Neural progenitor cell (in vitro differentiated cells): ENCODE measurements around the gene LY6G5C. TPM values are rescaled to one million over a fixed set of nuclear protein-coding genes. Genes with fewer than 3 reads are reported as not detected.

Source experiments
- DNase-seq: peaks from one replicate; pipeline ENCODE4 v3.0.0-alpha.2; 2016; ENCODE audit warnings: low spot score
- H2AFZ ChIP-seq: fragments of 200-600 bp; sonication (generic); replicated peaks from 2 replicates; pipeline ENCODE4 v1.6.1; 2016; ENCODE audit warnings: antibody characterized with exemption
- H3F3A ChIP-seq: fragments of 200-600 bp; sonication (generic); 2 replicates; pipeline ENCODE4 v1.6.1; 2016; ENCODE audit warnings: antibody characterized with exemption, low read depth
- H3K27ac ChIP-seq: fragments of 200-600 bp; sonication (generic); 2 replicates; pipeline ENCODE4 v1.5.1; 2016; ENCODE audit warnings: mild to moderate bottlenecking
- H3K27me3 ChIP-seq: fragments of 200-600 bp; sonication (generic); 2 replicates; pipeline ENCODE4 v1.6.1; 2016; ENCODE audit warnings: mild to moderate bottlenecking, moderate library complexity
- H3K36me3 ChIP-seq: fragments of 200-600 bp; sonication (generic); 2 replicates; pipeline ENCODE4 v1.5.1; 2016
- H3K4me1 ChIP-seq: fragments of 200-600 bp; sonication (generic); 2 replicates; pipeline ENCODE4 v1.6.1; 2016; ENCODE audit warnings: mixed run types
- H3K4me2 ChIP-seq: fragments of 200-600 bp; sonication (generic); 2 replicates; pipeline ENCODE4 v1.6.1; 2016
- H3K4me3 ChIP-seq: fragments of 200-600 bp; sonication (generic); 2 replicates; pipeline ENCODE4 v1.5.1; 2016
- H3K79me2 ChIP-seq: fragments of 200-600 bp; sonication (generic); 2 replicates; pipeline ENCODE4 v1.6.1; 2016; ENCODE audit warnings: low read depth
- H3K9ac ChIP-seq: fragments of 200-600 bp; sonication (generic); 2 replicates; pipeline ENCODE4 v1.6.1; 2016
- H3K9me3 ChIP-seq: fragments of 200-600 bp; sonication (generic); 2 replicates; pipeline ENCODE4 v1.5.1; 2016; ENCODE audit warnings: low read depth
- H4K20me1 ChIP-seq: fragments of 200-600 bp; sonication (generic); 2 replicates; pipeline ENCODE4 v1.6.1; 2016; ENCODE audit warnings: low read depth
- H3K27ac Mint-ChIP-seq: 3 replicates; pipeline ENCODE4 v1.8.0; 2021; ENCODE audit warnings: mixed read lengths
- H3K27me3 Mint-ChIP-seq: 2 replicates; pipeline ENCODE4 v1.8.0; 2022; ENCODE audit warnings: low read depth, mild to moderate bottlenecking, inconsistent platforms, moderate library complexity, mixed read lengths; ENCODE audit not compliant: insufficient read depth
- H3K36me3 Mint-ChIP-seq: 3 replicates; pipeline ENCODE4 v1.8.0; 2021; ENCODE audit warnings: mixed read lengths
- H3K4me1 Mint-ChIP-seq: 3 replicates; pipeline ENCODE4 v1.8.0; 2021; ENCODE audit warnings: mixed read lengths
- H3K4me3 Mint-ChIP-seq: 3 replicates; pipeline ENCODE4 v1.8.0; 2021; ENCODE audit warnings: mild to moderate bottlenecking, moderate library complexity, mixed read lengths
- H3K9me3 Mint-ChIP-seq: 3 replicates; pipeline ENCODE4 v1.8.0; 2020; ENCODE audit warnings: mixed read lengths
- EZH2 ChIP-seq: fragments of 200-600 bp; sonication (generic); IDR thresholded peaks from 2 replicates; pipeline ENCODE4 v1.6.1; 2017; ENCODE audit warnings: antibody characterized with exemption, mild to moderate bottlenecking, moderate library complexity
- EZH2phosphoT487 ChIP-seq: fragments of 200-600 bp; sonication (generic); IDR thresholded peaks from 2 replicates; pipeline ENCODE4 v1.6.1; 2017; ENCODE audit warnings: antibody characterized with exemption
- total RNA-seq: library from RNA; depleted of rRNA; stranded (reverse); fragments of >200 nt; gene quantifications from 2 replicates; pipeline ENCODE4 v1.2.3, GENCODE V29; 2015; ENCODE audit warnings: low replicate concordance
- TF ChIP-seq, protein P1 (sequence below): fragments of 200-600 bp; sonication (generic); IDR thresholded peaks from 2 replicates; pipeline ENCODE4 v1.5.1; 2017; ENCODE audit warnings: antibody characterized with exemption, mild to moderate bottlenecking

The LY6G5C gene
- total RNA-seq, 1 donor from 2014 or later = not detected

DNA sequence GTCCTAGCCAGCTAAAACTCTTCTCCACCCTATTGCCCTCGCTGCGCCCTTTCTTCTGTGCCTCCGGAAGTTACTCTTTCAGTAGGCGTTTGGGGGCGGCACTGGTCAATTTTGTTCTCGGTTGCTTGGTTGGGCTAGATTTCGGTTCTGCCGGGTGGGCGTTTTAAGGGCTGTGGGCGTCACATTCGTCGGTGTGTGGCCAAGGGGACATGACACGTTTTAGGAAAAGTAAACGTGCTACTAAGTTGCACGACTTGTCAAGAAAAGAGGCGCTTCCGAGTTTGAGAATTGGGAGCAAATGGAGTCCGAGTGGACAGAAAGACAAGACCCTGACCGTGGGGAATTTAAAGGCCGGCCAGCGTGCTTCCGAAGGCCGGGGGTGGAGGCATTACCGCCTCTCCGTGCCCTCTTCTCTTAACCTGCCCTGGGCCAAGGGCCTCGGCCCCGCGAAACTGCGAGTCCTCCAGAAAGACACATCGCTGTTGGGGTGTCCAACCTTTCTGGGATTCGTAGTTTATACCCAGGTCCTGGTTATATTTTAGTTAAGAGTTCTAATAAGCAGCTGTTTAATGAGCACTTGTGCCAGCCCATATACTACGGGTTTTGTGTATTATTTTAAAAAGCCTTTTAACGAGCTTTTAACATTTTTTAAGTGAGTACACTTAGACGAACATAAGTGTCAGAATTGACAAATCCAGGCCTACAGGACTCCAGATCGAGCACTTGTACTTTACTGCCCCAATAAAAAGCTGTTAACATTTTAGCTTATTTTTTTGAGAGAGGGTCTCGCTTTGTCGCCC lies 27.7 kb downstream of the LY6G5C start:
- Histone ChIP-seq H3K4me3 (peak overlapping the region; percentile 85), H3F3A (peaks cover 39% of the 10 kb centered on the region), H4K20me1 (peaks cover 18% of the 10 kb centered on the region), H3K36me3 (peaks cover 5% of the 10 kb centered on the region), H3K79me2 (peaks cover 55% of the 10 kb centered on the region), H3K4me1 (peaks cover 11% of the 10 kb centered on the region), H3K4me2 (peak overlapping the region; percentile 88), H3K9me3 (no peaks in the 10 kb centered on the region), H3K27ac (peak overlapping the region; percentile 98), H3K9ac (peak overlapping the region; percentile 82), H3K27me3 (no peaks in the 10 kb centered on the region), H2AFZ (peak overlapping the region; percentile 69)
- TF ChIP-seq EZH2 = peak; percentile 25
- TF ChIP-seq EZH2phosphoT487 = no peak
- TF ChIP-seq, protein P1, sequence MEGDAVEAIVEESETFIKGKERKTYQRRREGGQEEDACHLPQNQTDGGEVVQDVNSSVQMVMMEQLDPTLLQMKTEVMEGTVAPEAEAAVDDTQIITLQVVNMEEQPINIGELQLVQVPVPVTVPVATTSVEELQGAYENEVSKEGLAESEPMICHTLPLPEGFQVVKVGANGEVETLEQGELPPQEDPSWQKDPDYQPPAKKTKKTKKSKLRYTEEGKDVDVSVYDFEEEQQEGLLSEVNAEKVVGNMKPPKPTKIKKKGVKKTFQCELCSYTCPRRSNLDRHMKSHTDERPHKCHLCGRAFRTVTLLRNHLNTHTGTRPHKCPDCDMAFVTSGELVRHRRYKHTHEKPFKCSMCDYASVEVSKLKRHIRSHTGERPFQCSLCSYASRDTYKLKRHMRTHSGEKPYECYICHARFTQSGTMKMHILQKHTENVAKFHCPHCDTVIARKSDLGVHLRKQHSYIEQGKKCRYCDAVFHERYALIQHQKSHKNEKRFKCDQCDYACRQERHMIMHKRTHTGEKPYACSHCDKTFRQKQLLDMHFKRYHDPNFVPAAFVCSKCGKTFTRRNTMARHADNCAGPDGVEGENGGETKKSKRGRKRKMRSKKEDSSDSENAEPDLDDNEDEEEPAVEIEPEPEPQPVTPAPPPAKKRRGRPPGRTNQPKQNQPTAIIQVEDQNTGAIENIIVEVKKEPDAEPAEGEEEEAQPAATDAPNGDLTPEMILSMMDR = peak; percentile 26
- no peaks in the 10 kb centered on the region for H3K9me3 Mint-ChIP-seq
- H3K4me1 Mint-ChIP-seq = peaks cover 41% of the 10 kb centered on the region
- peak overlapping the region; percentile 100 for H3K27ac Mint-ChIP-seq
- peak overlapping the region; percentile 99 for H3K4me3 Mint-ChIP-seq
- peak; percentile 96 for DNase-seq
- H3K36me3 Mint-ChIP-seq = peaks cover 34% of the 10 kb centered on the region
- peaks cover 11% of the 10 kb centered on the region for H3K27me3 Mint-ChIP-seq

DNA sequence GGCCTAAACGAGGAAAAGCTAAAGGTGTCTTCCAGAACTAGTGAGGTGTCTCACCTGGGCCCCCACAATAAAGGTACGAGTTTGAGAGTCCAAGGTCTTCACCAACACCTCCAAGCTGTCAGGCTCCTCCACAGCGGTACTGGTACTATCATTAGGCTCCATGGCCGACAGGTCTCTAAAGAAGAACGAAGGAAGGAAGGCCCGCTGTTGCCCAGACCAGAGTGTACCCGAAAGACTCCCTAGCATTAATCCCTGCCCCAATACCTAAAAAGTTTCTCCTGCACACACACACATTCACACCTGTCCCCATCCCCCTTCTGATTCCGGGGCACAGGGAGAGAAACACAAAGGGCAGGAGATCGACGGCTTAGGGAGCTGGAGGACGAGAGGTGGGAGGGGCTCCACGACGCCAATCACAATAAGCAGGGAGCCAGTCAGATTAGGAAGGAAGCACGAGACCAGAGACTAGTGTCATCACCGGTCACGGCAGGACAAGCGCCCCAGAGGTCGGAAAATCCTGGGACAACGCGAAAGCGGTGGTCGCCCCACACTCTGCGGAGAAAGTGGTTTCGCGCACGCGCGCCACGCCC lies 29.2 kb downstream of the LY6G5C start:
- TF ChIP-seq EZH2phosphoT487 (no peak), EZH2 (no peak)
- TF ChIP-seq, protein P1 = no peak
- no peaks in the 10 kb centered on the region for H3K9me3 Mint-ChIP-seq
- Histone ChIP-seq H3K9ac (peak overlapping the region; percentile 82), H3K36me3 (peaks cover 5% of the 10 kb centered on the region), H3K27me3 (no peaks in the 10 kb centered on the region), H2AFZ (peak overlapping the region; percentile 69), H3K4me2 (peak overlapping the region; percentile 88), H3F3A (peaks cover 39% of the 10 kb centered on the region), H3K9me3 (no peaks in the 10 kb centered on the region), H3K4me3 (peak overlapping the region; percentile 85), H4K20me1 (peaks cover 18% of the 10 kb centered on the region), H3K27ac (peak overlapping the region; percentile 98), H3K4me1 (peaks cover 11% of the 10 kb centered on the region), H3K79me2 (peaks cover 48% of the 10 kb centered on the region)
- peak; percentile 90 for DNase-seq
- peak overlapping the region; percentile 99 for H3K4me3 Mint-ChIP-seq
- peaks cover 10% of the 10 kb centered on the region for H3K27me3 Mint-ChIP-seq
- peaks cover 37% of the 10 kb centered on the region for H3K36me3 Mint-ChIP-seq
- H3K27ac Mint-ChIP-seq = peak overlapping the region; percentile 98
- H3K4me1 Mint-ChIP-seq = peaks cover 33% of the 10 kb centered on the region

DNA sequence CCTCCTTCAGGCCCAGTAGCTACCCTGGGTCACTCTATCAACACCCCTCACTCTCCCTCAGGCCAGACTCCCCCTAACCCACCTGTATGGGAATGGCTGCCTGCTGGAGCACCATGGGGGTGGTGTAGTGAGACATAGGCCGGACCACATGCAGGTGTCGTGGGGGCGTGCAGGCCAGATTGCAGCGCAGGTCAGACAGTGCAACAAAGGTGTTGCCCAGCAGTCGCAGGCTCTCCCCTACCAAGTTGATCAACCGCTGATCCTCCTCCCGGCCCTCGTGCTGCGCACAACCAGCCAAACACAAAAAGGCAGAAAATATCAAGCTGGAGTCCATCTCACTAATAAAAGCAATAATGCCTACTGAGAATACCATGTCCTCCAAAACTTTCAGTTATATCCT lies 35.5 kb downstream of the LY6G5C start:
- TF ChIP-seq, protein P1 = no peak
- TF ChIP-seq EZH2 (no peak), EZH2phosphoT487 (no peak)
- H3K27me3 ChIP-seq = no peaks in the 10 kb centered on the region
- H3K9ac ChIP-seq = no peak overlapping the region
- peaks cover 2% of the 10 kb centered on the region for H3F3A ChIP-seq
- Mint-ChIP-seq H3K36me3 (peaks cover 50% of the 10 kb centered on the region), H3K9me3 (no peaks in the 10 kb centered on the region), H3K27me3 (no peaks in the 10 kb centered on the region), H3K4me1 (peaks cover 10% of the 10 kb centered on the region), H3K27ac (no peak overlapping the region), H3K4me3 (no peak overlapping the region)
- peaks cover 22% of the 10 kb centered on the region for H4K20me1 ChIP-seq
- no peaks in the 10 kb centered on the region for H3K4me1 ChIP-seq
- H2AFZ ChIP-seq = no peak overlapping the region
- H3K4me3 ChIP-seq = no peak overlapping the region
- no peak for DNase-seq
- no peak overlapping the region for H3K27ac ChIP-seq
- no peaks in the 10 kb centered on the region for H3K9me3 ChIP-seq
- no peaks in the 10 kb centered on the region for H3K36me3 ChIP-seq
- no peak overlapping the region for H3K4me2 ChIP-seq
- H3K79me2 ChIP-seq = peaks cover 17% of the 10 kb centered on the region
